GM12878 (cell line): ENCODE measurements around the gene ACTL7A. TPM values are rescaled to one million over a fixed set of nuclear protein-coding genes. Genes with fewer than 3 reads are reported as not detected.

Experiments used
- ATAC-seq: fragments of 200-7000 bp; cut with Tn5 transposase; 3 replicates; pipeline ENCODE4 v1.9.1; 2020; ENCODE audit warnings: mild to moderate bottlenecking, moderate library complexity
- BruUV-seq: library from RNA; stranded (reverse); fragments of 400-500 nt; replicated peaks from 2 replicates; lab custom pipeline; 2021; lab: Mats Ljungman, UMichigan
- CTCF ChIA-PET: fragments of 300-600 bp; sonication (Branson Sonifier 250); formaldehyde crosslinking; extraction: SDS; loops from one replicate; lab custom pipeline; 2021; ENCODE audit warnings: inconsistent platforms; lab: Yijun Ruan, JAX
- POLR2A ChIA-PET: fragments of 350-600 bp; formaldehyde crosslinking; extraction: SDS; loops from one replicate; lab custom pipeline; 2021; ENCODE audit warnings: inconsistent platforms; lab: Charles Lee
- RAD21 ChIA-PET: fragments of 300-600 bp; sonication (Branson Sonifier 250); formaldehyde crosslinking; loops from one replicate; lab custom pipeline; 2023; ENCODE audit warnings: antibody characterized with exemption; ENCODE audit not compliant: unreplicated experiment; lab: Charles Lee
- SMC1A ChIA-PET: fragments of 300-600 bp; sonication (Branson Sonifier 250); formaldehyde crosslinking; loops from one replicate; lab custom pipeline; 2023; ENCODE audit not compliant: unreplicated experiment, uncharacterized antibody; lab: Charles Lee
- DNase-seq: peaks from one replicate; pipeline ENCODE4 v3.0.0-alpha.2; 2011; ENCODE audit warnings: low read depth, low spot score
- FAIRE-seq: peaks from 3 replicates; lab custom pipeline; 2011; peaks lifted over from hg19 to GRCh38; lab: Jason Lieb, UNC
- H2AFZ ChIP-seq: 2 replicates; pipeline ENCODE4 v1.6.0; 2011; ENCODE audit warnings: low read depth, low read length, control low read depth; ENCODE audit not compliant: control insufficient read depth
- H3K27ac ChIP-seq: 2 replicates; pipeline ENCODE4 v1.5.1; 2011; ENCODE audit warnings: control low read depth; ENCODE audit not compliant: control insufficient read depth, insufficient read depth
- H3K27me3 ChIP-seq, 2 experiments: replicated peaks in 1 of 2; 2 replicates each; pipeline versions ENCODE4 v1.6.0 to v1.6.1; 2011; ENCODE audit warnings: low read length in 1 of 2; ENCODE audit not compliant: control insufficient read depth in 2 of 2, insufficient read depth in 2 of 2
- H3K36me3 ChIP-seq, 2 experiments: 2 replicates each; pipeline ENCODE4 v1.5.1; 2011; ENCODE audit warnings: low read length in 1 of 2; ENCODE audit not compliant: control insufficient read depth in 2 of 2, insufficient read depth in 2 of 2
- H3K4me1 ChIP-seq: 2 replicates; pipeline ENCODE4 v1.6.1; 2011; ENCODE audit warnings: mild to moderate bottlenecking, low read length, moderate library complexity, mixed read lengths; ENCODE audit not compliant: control insufficient read depth, insufficient read depth
- H3K4me2 ChIP-seq: 2 replicates; pipeline ENCODE4 v1.6.0; 2011; ENCODE audit warnings: control low read depth; ENCODE audit not compliant: control insufficient read depth, insufficient read depth
- H3K4me3 ChIP-seq: fragments of 200-600 bp; sonication (generic); 2 replicates; pipeline ENCODE4 v1.5.1; 2016
- H3K79me2 ChIP-seq: 2 replicates; pipeline ENCODE4 v1.6.0; 2011; ENCODE audit warnings: low read length; ENCODE audit not compliant: control insufficient read depth, insufficient read depth
- H3K9ac ChIP-seq: 2 replicates; pipeline ENCODE4 v1.8.0; 2011; ENCODE audit warnings: low read length, control low read depth, mixed read lengths; ENCODE audit not compliant: control insufficient read depth, insufficient read depth
- H3K9me3 ChIP-seq: replicated peaks from 3 replicates; pipeline ENCODE4 v1.5.1; 2011; ENCODE audit warnings: mild to moderate bottlenecking, low read length; ENCODE audit not compliant: control insufficient read depth, insufficient read depth
- H4K20me1 ChIP-seq: 2 replicates; pipeline ENCODE4 v1.6.0; 2011; ENCODE audit not compliant: control insufficient read depth, insufficient read depth
- CREM ChIP-seq: IDR thresholded peaks from 2 replicates; pipeline ENCODE4 v1.6.1; 2014; ENCODE audit warnings: antibody characterized with exemption, low read depth
- IRF3 ChIP-seq: fragments of 450-650 bp; IDR thresholded peaks from 2 replicates; pipeline ENCODE4 v1.6.1; 2014; ENCODE audit warnings: mild to moderate bottlenecking
- MTA3 ChIP-seq: IDR thresholded peaks from 2 replicates; pipeline ENCODE4 v1.6.1; 2012; ENCODE audit warnings: low read length, inconsistent platforms, borderline replicate concordance
- TCF12 ChIP-seq: IDR thresholded peaks from 2 replicates; pipeline ENCODE4 v1.6.1; 2011; ENCODE audit warnings: low read depth, mild to moderate bottlenecking, low read length
- ZNF217 ChIP-seq: fragments of 450-650 bp; IDR thresholded peaks from 2 replicates; pipeline ENCODE4 v1.6.1; 2017; ENCODE audit warnings: antibody characterized with exemption, mild to moderate bottlenecking
- ZNF592 ChIP-seq: fragments of 450-650 bp; IDR thresholded peaks from 2 replicates; pipeline ENCODE4 v1.6.1; 2017; ENCODE audit warnings: mild to moderate bottlenecking, moderate library complexity
- WGBS: methylation state at CpG from one replicate; pipeline ENCODE4 v1.1.6; 2016; ENCODE audit warnings: low lambda C conversion rate; ENCODE audit not compliant: insufficient replicate concordance, insufficient coverage; ENCODE audit errors: missing lambda C conversion rate; 5-methylcytosine and 5-hydroxymethylcytosine counted together
- in situ Hi-C: fragments of 300-500 bp; cut with MboI; formaldehyde crosslinking; loops from 9 replicates; pipeline ENCODE4 v1.14.3; 2018; ENCODE audit warnings: mixed read lengths
- intact Hi-C: fragments of 100-400 bp; cut with micrococcal nuclease; formaldehyde crosslinking; loops from one replicate; pipeline ENCODE4 v1.14.2; 2022; ENCODE audit not compliant: unreplicated experiment
- polyA plus RNA-seq, 11 experiments: library from polyadenylated mRNA; depleted of rRNA in 4 of 11; unstranded in 6 of 11; stranded (reverse) in 5 of 11; fragments of >200 nt; fragmentation: Nextera tagmentation in 4 of 11; fragmentation: Illumina TruSeq in 1 of 11; extraction: Ambion mirVana in 4 of 11; extraction: Trizol in 1 of 11; gene quantifications; 1 replicate in 1 of 11; 2 replicates in 10 of 11; pipeline versions ENCODE4 v1.2.1 to v1.2.3, GENCODE V29; 2011 to 2016; ENCODE audit warnings: inconsistent platforms in 2 of 11, missing spikeins in 2 of 11, low read depth in 1 of 11
- total RNA-seq, 4 experiments: library from RNA; depleted of rRNA in 3 of 4; stranded (reverse); fragments of >200 nt in 3 of 4; fragmentation: Illumina TruSeq in 1 of 4; extraction: Trizol in 1 of 4; gene quantifications; 2 replicates each; pipeline versions ENCODE4 v1.2.1 to v1.2.3, GENCODE V29; 2013 to 2021
- TF ChIP-seq, protein P1 (sequence below): fragments of 450-650 bp; IDR thresholded peaks from 2 replicates; pipeline ENCODE4 v1.6.1; 2017; ENCODE audit warnings: borderline replicate concordance

ACTL7A gene
- total and polyA plus RNA-seq, 10 of the 15 experiments (the other 5 are each of a cell fraction or from before 2014, with no cell fraction given) = not detected

- no peak for TF ChIP-seq ZNF592
- no peak for TF ChIP-seq MTA3
These were observed 27.0 kb upstream of the ACTL7A start (continued) for GRCh38 chr9:108834959-108835665.

GRCh38 chr9:108835831-108836230, 26.2 kb upstream of the ACTL7A start:
- BruUV-seq = no TSS peak
- no peaks in the 10 kb centered on the region for H3K36me3 ChIP-seq
- H3K27ac ChIP-seq = no peak overlapping the region
- no peak for DNase-seq
- H2AFZ ChIP-seq = no peak overlapping the region
- no peaks in the 10 kb centered on the region for H4K20me1 ChIP-seq
- H3K79me2 ChIP-seq = no peaks in the 10 kb centered on the region
- ChIA-PET POLR2A (no interaction called here), CTCF (interaction anchor here (0.6 to 1.4 kb wide), 3 partner anchors 9 to 632 kb away, joined by 3 to 5 read pairs (median 5); no protein-coding TSS in a partner anchor), RAD21 (interaction anchor here (0.6 kb wide), 1 partner anchor 576 kb away, joined by 3 read pairs; no protein-coding TSS in a partner anchor), SMC1A (no interaction called here)
- ATAC-seq = no peak
- no peak overlapping the region for H3K9ac ChIP-seq
- in situ Hi-C loops = no loop called here
- no peaks in the 10 kb centered on the region for H3K4me1 ChIP-seq
- FAIRE-seq = no peak
- H3K4me3 ChIP-seq = no peak overlapping the region
- TF ChIP-seq IRF3 = no peak
- TF ChIP-seq, protein P1, sequence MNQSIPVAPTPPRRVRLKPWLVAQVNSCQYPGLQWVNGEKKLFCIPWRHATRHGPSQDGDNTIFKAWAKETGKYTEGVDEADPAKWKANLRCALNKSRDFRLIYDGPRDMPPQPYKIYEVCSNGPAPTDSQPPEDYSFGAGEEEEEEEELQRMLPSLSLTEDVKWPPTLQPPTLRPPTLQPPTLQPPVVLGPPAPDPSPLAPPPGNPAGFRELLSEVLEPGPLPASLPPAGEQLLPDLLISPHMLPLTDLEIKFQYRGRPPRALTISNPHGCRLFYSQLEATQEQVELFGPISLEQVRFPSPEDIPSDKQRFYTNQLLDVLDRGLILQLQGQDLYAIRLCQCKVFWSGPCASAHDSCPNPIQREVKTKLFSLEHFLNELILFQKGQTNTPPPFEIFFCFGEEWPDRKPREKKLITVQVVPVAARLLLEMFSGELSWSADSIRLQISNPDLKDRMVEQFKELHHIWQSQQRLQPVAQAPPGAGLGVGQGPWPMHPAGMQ = no peak
- no peak for TF ChIP-seq CREM
- no peak for TF ChIP-seq ZNF217
- TF ChIP-seq TCF12 = no peak
- peaks cover 0 to 3% of the 10 kb centered on the region in 2 experiments; a peak in 1 of 4 replicates for H3K27me3 ChIP-seq
- intact Hi-C loops = no loop called here
- H3K9me3 ChIP-seq = no peaks in the 10 kb centered on the region
- H3K4me2 ChIP-seq = no peak overlapping the region
- 35% methylated on average over 7 of the region's 7 CpGs for WGBS
